Tibial nerve (tissue), 4 donors: ENCODE results near the gene MAP3K1.

ENCODE experiments used
- EP300 ChIP-seq, 2 donors: sonication (generic); formaldehyde crosslinking; IDR thresholded peaks; one replicate each; pipeline ENCODE4 v1.6.1; 2017; ENCODE audit warnings: antibody characterized with exemption in 2 of 2, mild to moderate bottlenecking in 1 of 2
- TF ChIP-seq, protein P1 (sequence below), 5 experiments: fragments of 200-600 bp in 3 of 5; fragments of 450-650 bp in 2 of 5; sonication (generic) in 3 of 5; IDR thresholded peaks; one replicate each; pipeline ENCODE4 v1.5.1; 2016 to 2019; ENCODE audit warnings: antibody characterized with exemption in 5 of 5, mild to moderate bottlenecking in 3 of 5, moderate library complexity in 2 of 5

DNA sequence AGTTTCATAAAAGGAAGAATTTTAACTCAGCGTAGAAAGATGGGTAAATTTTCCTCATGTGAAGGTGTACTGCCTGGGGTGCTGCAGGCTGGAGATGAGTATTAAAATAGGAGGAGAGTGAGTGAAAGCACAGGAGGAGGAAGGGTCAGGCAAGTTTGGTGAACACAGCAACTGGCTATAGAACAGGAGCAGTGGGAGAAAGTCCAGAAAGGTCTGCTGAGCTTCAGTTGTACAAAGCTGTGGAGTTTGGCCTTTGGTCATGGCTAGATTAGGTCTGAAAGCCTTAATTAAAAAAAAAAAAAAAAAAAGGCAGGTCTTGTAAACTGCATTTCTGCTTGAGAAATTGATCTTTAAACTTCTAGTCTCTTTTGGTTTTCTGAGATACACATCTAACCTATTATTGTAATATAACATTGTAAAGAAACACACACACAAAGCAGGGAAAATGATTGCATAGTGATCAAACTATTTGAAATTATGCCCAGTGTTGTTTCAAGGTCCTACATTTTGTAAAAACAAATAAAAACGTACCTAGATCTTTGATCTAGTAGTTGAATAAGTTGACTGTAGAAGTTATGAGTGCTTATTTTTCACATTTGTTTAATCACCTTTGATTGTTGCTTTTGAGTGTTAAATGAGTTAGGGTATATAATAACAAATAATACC is 43.6 kb downstream of the MAP3K1 start:
- TF ChIP-seq, protein P1, sequence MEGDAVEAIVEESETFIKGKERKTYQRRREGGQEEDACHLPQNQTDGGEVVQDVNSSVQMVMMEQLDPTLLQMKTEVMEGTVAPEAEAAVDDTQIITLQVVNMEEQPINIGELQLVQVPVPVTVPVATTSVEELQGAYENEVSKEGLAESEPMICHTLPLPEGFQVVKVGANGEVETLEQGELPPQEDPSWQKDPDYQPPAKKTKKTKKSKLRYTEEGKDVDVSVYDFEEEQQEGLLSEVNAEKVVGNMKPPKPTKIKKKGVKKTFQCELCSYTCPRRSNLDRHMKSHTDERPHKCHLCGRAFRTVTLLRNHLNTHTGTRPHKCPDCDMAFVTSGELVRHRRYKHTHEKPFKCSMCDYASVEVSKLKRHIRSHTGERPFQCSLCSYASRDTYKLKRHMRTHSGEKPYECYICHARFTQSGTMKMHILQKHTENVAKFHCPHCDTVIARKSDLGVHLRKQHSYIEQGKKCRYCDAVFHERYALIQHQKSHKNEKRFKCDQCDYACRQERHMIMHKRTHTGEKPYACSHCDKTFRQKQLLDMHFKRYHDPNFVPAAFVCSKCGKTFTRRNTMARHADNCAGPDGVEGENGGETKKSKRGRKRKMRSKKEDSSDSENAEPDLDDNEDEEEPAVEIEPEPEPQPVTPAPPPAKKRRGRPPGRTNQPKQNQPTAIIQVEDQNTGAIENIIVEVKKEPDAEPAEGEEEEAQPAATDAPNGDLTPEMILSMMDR (IDR thresholded peaks at IDR 0.05), result no peak
- TF ChIP-seq EP300 (IDR thresholded peaks at IDR 0.05), result no peak
